HepG2 (cell line): ENCODE data around the gene GNG7. TPM values are rescaled to one million over a fixed set of nuclear protein-coding genes. Genes with fewer than 3 reads are reported as not detected.

Experiments
- ASH2L ChIP-seq: fragments of 300-600, 200-600 bp; sonication (generic); IDR thresholded peaks from 2 replicates; pipeline ENCODE4 v1.7.0; 2017; ENCODE audit warnings: low read depth, mild to moderate bottlenecking, moderate library complexity, mixed read lengths, low read length; ENCODE audit not compliant: insufficient read length
- CENPBD1 ChIP-seq: sonication (generic); formaldehyde crosslinking; IDR thresholded peaks from 2 replicates; pipeline ENCODE4 v1.8.0; 2022; ENCODE audit warnings: missing genetic modification reagents, low read depth, mild to moderate bottlenecking, borderline replicate concordance
- CSRNP1 ChIP-seq: sonication (generic); formaldehyde crosslinking; IDR thresholded peaks from 2 replicates; pipeline ENCODE4 v1.8.1; 2023; ENCODE audit warnings: mild to moderate bottlenecking, missing genetic modification reagents
- ESRRA ChIP-seq: sonication (generic); formaldehyde crosslinking; IDR thresholded peaks from 2 replicates; pipeline ENCODE4 v1.5.1; 2020; ENCODE audit warnings: mild to moderate bottlenecking, low read depth, missing genetic modification reagents
- FLYWCH1 ChIP-seq: sonication (generic); formaldehyde crosslinking; IDR thresholded peaks from 2 replicates; pipeline ENCODE4 v1.8.1; 2023; ENCODE audit warnings: mild to moderate bottlenecking, missing genetic modification reagents
- MAFF ChIP-seq: IDR thresholded peaks from 2 replicates; pipeline ENCODE4 v1.6.1; 2011; ENCODE audit warnings: low read depth, low read length, improper control_type of control experiment
- NKX3-1 ChIP-seq: sonication (generic); formaldehyde crosslinking; IDR thresholded peaks from 2 replicates; pipeline ENCODE4 v1.5.0; 2020; ENCODE audit warnings: missing genetic modification reagents
- NONO ChIP-seq, 2 experiments: fragments of 450-650 bp in 1 of 2; sonication (generic) in 1 of 2; formaldehyde crosslinking in 1 of 2; IDR thresholded peaks in 1 of 2; conservative IDR thresholded peaks in 1 of 2; 2 replicates each; pipeline versions ENCODE4 v1.6.1 to v1.8.0; 2017 to 2022; ENCODE audit warnings: mild to moderate bottlenecking in 1 of 2, missing genetic modification reagents in 1 of 2, moderate library complexity in 1 of 2
- NR2C2 ChIP-seq: sonication (generic); formaldehyde crosslinking; IDR thresholded peaks from 2 replicates; pipeline ENCODE4 v1.4.0; 2020; ENCODE audit warnings: missing genetic modification reagents, mild to moderate bottlenecking, moderate library complexity, borderline replicate concordance
- PATZ1 ChIP-seq: sonication (generic); formaldehyde crosslinking; IDR thresholded peaks from 2 replicates; pipeline ENCODE4 v1.4.0; 2020; ENCODE audit warnings: missing genetic modification reagents
- RBM22 ChIP-seq: fragments of 200-400 bp; formaldehyde crosslinking; optimal IDR thresholded peaks from 2 replicates; pipeline ENCODE3; 2017; ENCODE audit warnings: mild to moderate bottlenecking, low read length, moderate library complexity
- RNF2 ChIP-seq: fragments of 450-650 bp; conservative IDR thresholded peaks from 2 replicates; pipeline ENCODE4 v1.6.1; 2016; ENCODE audit warnings: low read depth
- SMAD9 ChIP-seq: sonication (generic); formaldehyde crosslinking; IDR thresholded peaks from 2 replicates; pipeline ENCODE4 v1.5.1; 2020; ENCODE audit warnings: mild to moderate bottlenecking, missing genetic modification reagents
- SNAPC2 ChIP-seq: sonication (generic); formaldehyde crosslinking; IDR thresholded peaks from 2 replicates; pipeline ENCODE4 v1.8.1; 2022; ENCODE audit warnings: mild to moderate bottlenecking, missing genetic modification reagents
- ZBTB37 ChIP-seq: sonication (generic); formaldehyde crosslinking; IDR thresholded peaks from 2 replicates; pipeline ENCODE4 v1.4.0; 2020; ENCODE audit warnings: mild to moderate bottlenecking, missing genetic modification reagents
- ZFAT ChIP-seq: sonication (generic); formaldehyde crosslinking; conservative IDR thresholded peaks from 2 replicates; pipeline ENCODE4 v1.8.1; 2023; ENCODE audit warnings: missing genetic modification reagents, inconsistent platforms
- ZNF337 ChIP-seq: sonication (generic); formaldehyde crosslinking; IDR thresholded peaks from 2 replicates; pipeline ENCODE4 v1.5.1; 2020; ENCODE audit warnings: missing genetic modification reagents, low read depth, mild to moderate bottlenecking, borderline replicate concordance
- ZNF512B ChIP-seq: sonication (generic); formaldehyde crosslinking; IDR thresholded peaks from 2 replicates; pipeline ENCODE4 v1.5.1; 2020; ENCODE audit warnings: missing genetic modification reagents, mild to moderate bottlenecking, borderline replicate concordance
- ZNF724P ChIP-seq: sonication (generic); formaldehyde crosslinking; IDR thresholded peaks from 2 replicates; pipeline ENCODE4 v1.8.0; 2022; ENCODE audit warnings: missing genetic modification reagents, borderline replicate concordance
- ZNF766 ChIP-seq: sonication (generic); formaldehyde crosslinking; IDR thresholded peaks from 2 replicates; pipeline ENCODE4 v1.5.0; 2020; ENCODE audit warnings: missing genetic modification reagents, borderline replicate concordance
- polyA plus RNA-seq, 8 experiments: library from polyadenylated mRNA; depleted of rRNA in 3 of 8; stranded (reverse) in 7 of 8; unstranded in 1 of 8; fragments of >200 nt; fragmentation: Illumina TruSeq in 4 of 8; extraction: Trizol in 4 of 8; gene quantifications; 2 replicates each; pipeline versions ENCODE4 v1.2.1 to v1.2.3, GENCODE V29; 2011 to 2016; ENCODE audit warnings: low read depth in 4 of 8, missing spikeins in 1 of 8, mixed read lengths in 1 of 8; ENCODE audit not compliant: insufficient read depth in 1 of 8
- total RNA-seq, 5 experiments: library from RNA; depleted of rRNA; stranded (reverse); fragments of >200 nt; fragmentation: Illumina TruSeq; extraction: Trizol; gene quantifications; 2 replicates each; pipeline ENCODE4 v1.2.3, GENCODE V29; 2016; ENCODE audit warnings: low read depth in 1 of 5

GNG7 gene
- total and polyA plus RNA-seq, 2 of the 13 experiments (the other 11 are each of a cell fraction or from before 2014, with no cell fraction given), result 1.4 to 3.3 TPM

- TF ChIP-seq ZNF337 (0 out of 2 replicates have a peak, but pooled peaks have one; percentile 33), ZNF766 (CRISPR knock-in tag) (no peak), CENPBD1 (CRISPR knock-in tag) (no peak), FLYWCH1 (no peak), ESRRA (no peak), MAFF (no peak), CSRNP1 (CRISPR knock-in tag) (no peak), NONO (IDR thresholded peaks at IDR 0.05) (no peak), NONO (CRISPR knock-in tag; conservative IDR thresholded peaks at IDR 0.05) (no peak), NR2C2 (CRISPR knock-in tag) (no peak), RNF2 (no peak), SNAPC2 (CRISPR knock-in tag) (no peak), ZFAT (CRISPR knock-in tag) (no peak), ZNF512B (CRISPR knock-in tag) (no peak), ZBTB37 (no peak), SMAD9 (CRISPR knock-in tag) (no peak), ASH2L (peak; percentile 71), NKX3-1 (CRISPR knock-in tag) (no peak), PATZ1 (CRISPR knock-in tag) (no peak), ZNF724P (CRISPR knock-in tag) (no peak), RBM22 (no peak)
Observed at GRCh38 chr19:2591537-2592291, 110.8 kb downstream of the GNG7 start (continued).
